Coronary artery (tissue), 2 donors: ENCODE results near the gene RALBP1.
"Not testable (repeated sequence)": the region's sequence is repeated elsewhere in the genome, so short reads cannot be mapped to it uniquely, and the experiment has no call there.

Experiments
- DNase-seq: peaks from one replicate; pipeline ENCODE4 v3.0.0-alpha.2; 2017; ENCODE audit warnings: low spot score
- H3K27ac ChIP-seq, 2 donors: fragments of 200-600 bp; sonication (generic); one replicate each; pipeline ENCODE4 v1.5.1; 2016 to 2019
- H3K4me3 ChIP-seq: fragments of 200-600 bp; sonication (generic); 2 replicates; pipeline ENCODE4 v1.5.1; 2016; ENCODE audit warnings: mild to moderate bottlenecking, moderate library complexity
- CTCF ChIP-seq: fragments of 200-600 bp; sonication (generic); IDR thresholded peaks from one replicate; pipeline ENCODE4 v1.5.1; 2019; ENCODE audit warnings: antibody characterized with exemption

Gene RALBP1

GRCh38 chr18:9444549-9444948 is 30.8 kb upstream of the RALBP1 start:
- DNase-seq: no peak
- Histone ChIP-seq H3K4me3 (no peak overlapping the region), H3K27ac (no peak overlapping the region)
- no peak for TF ChIP-seq CTCF

GRCh38 chr18:9446839-9447238 is 28.5 kb upstream of the RALBP1 start:
- no peak overlapping the region for H3K4me3 ChIP-seq
- TF ChIP-seq CTCF: no peak
- DNase-seq: no peak
- H3K27ac ChIP-seq: no peak overlapping the region

GRCh38 chr18:9447334-9447733 is 28.0 kb upstream of the RALBP1 start:
- Histone ChIP-seq H3K27ac (no peak overlapping the region), H3K4me3 (no peak overlapping the region)
- DNase-seq: no peak
- TF ChIP-seq CTCF: no peak

GRCh38 chr18:9449600-9450414 is 25.5 kb upstream of the RALBP1 start:
- no peak overlapping the region for H3K4me3 ChIP-seq
- TF ChIP-seq CTCF: no peak
- no peak overlapping the region for H3K27ac ChIP-seq
- DNase-seq: no peak

- not testable (repeated sequence) for H3K4me3 ChIP-seq, DNase-seq, H3K27ac ChIP-seq
These were observed 24.4 kb upstream of the RALBP1 start for GRCh38 chr18:9450920-9451319.

GRCh38 chr18:9453283-9453682 is 22.0 kb upstream of the RALBP1 start:
- Histone ChIP-seq H3K27ac (no peak overlapping the region), H3K4me3 (no peak overlapping the region)
- no peak for TF ChIP-seq CTCF
- no peak for DNase-seq

GRCh38 chr18:9454061-9454703 is 21.1 kb upstream of the RALBP1 start:
- no peak for DNase-seq
- TF ChIP-seq CTCF: no peak
- H3K27ac ChIP-seq: no peak overlapping the region
- no peak overlapping the region for H3K4me3 ChIP-seq
